ENCODE data around the gene RNU1-4.
"Not testable (repeated sequence)": the region's sequence is repeated elsewhere in the genome, so short reads cannot be mapped to it uniquely, and the experiment has no call there.

- TF ChIP-seq CTCF (conservative IDR thresholded peaks at IDR 0.05; ENCODE audit: low read length); EZH2phosphoT487 (IDR thresholded peaks at IDR 0.05; ENCODE audit: borderline replicate concordance): not testable (repeated sequence)
These were observed 49.2 kb upstream of the RNU1-4 start for GRCh38 chr1:16690971-16691682.
